HEK293 (cell line): ENCODE measurements around the gene TLCD4.

ENCODE experiments used
- KLF16 ChIP-seq: fragments of 450-650 bp; formaldehyde crosslinking; IDR thresholded peaks from 2 replicates; pipeline ENCODE4 v1.5.1; 2017; ENCODE audit warnings: missing biosample characterization, missing genetic modification characterization
- KLF8 ChIP-seq: fragments of 450-650 bp; formaldehyde crosslinking; IDR thresholded peaks from 2 replicates; pipeline ENCODE4 v1.5.1; 2016; ENCODE audit warnings: missing biosample characterization, missing genetic modification characterization
- MEIS1 ChIP-seq: sonication (generic); formaldehyde crosslinking; IDR thresholded peaks from 2 replicates; pipeline ENCODE4 v1.8.1; 2022; ENCODE audit warnings: missing genetic modification reagents, mild to moderate bottlenecking, borderline replicate concordance
- OSR2 ChIP-seq: fragments of 450-650 bp; formaldehyde crosslinking; IDR thresholded peaks from 2 replicates; pipeline ENCODE4 v1.5.1; 2016; ENCODE audit warnings: missing biosample characterization, missing genetic modification characterization
- ZBTB1 ChIP-seq: fragments of 450-650 bp; formaldehyde crosslinking; IDR thresholded peaks from 2 replicates; pipeline ENCODE4 v1.5.1; 2016; ENCODE audit warnings: missing biosample characterization, missing genetic modification characterization
- ZBTB17 ChIP-seq: fragments of 450-650 bp; formaldehyde crosslinking; IDR thresholded peaks from 2 replicates; pipeline ENCODE4 v1.5.1; 2016; ENCODE audit warnings: missing biosample characterization, missing genetic modification characterization
- ZBTB20 ChIP-seq: fragments of 450-650 bp; formaldehyde crosslinking; IDR thresholded peaks from 2 replicates; pipeline ENCODE4 v1.5.1; 2016; ENCODE audit warnings: missing biosample characterization, missing genetic modification characterization
- ZBTB21 ChIP-seq: fragments of 450-650 bp; formaldehyde crosslinking; IDR thresholded peaks from 2 replicates; pipeline ENCODE4 v1.5.1; 2017; ENCODE audit warnings: missing biosample characterization, missing genetic modification characterization
- ZEB2 ChIP-seq: fragments of 450-650 bp; formaldehyde crosslinking; IDR thresholded peaks from 2 replicates; pipeline ENCODE4 v1.5.1; 2016; ENCODE audit warnings: missing biosample characterization, missing genetic modification characterization
- ZFHX2 ChIP-seq: fragments of 450-650 bp; formaldehyde crosslinking; conservative IDR thresholded peaks from 2 replicates; pipeline ENCODE4 v1.5.1; 2016; ENCODE audit warnings: missing biosample characterization, missing genetic modification characterization
- ZFP41 ChIP-seq: fragments of 450-650 bp; formaldehyde crosslinking; IDR thresholded peaks from 2 replicates; pipeline ENCODE4 v1.5.1; 2016; ENCODE audit warnings: missing biosample characterization, missing genetic modification characterization, borderline replicate concordance
- ZNF114 ChIP-seq: fragments of 450-650 bp; formaldehyde crosslinking; IDR thresholded peaks from 2 replicates; pipeline ENCODE4 v1.5.0; 2017; ENCODE audit warnings: missing biosample characterization, missing genetic modification characterization
- ZNF121 ChIP-seq: fragments of 450-650 bp; formaldehyde crosslinking; IDR thresholded peaks from 2 replicates; pipeline ENCODE4 v1.5.1; 2016; ENCODE audit warnings: missing biosample characterization, missing genetic modification characterization
- ZNF175 ChIP-seq: fragments of 450-650 bp; formaldehyde crosslinking; IDR thresholded peaks from 2 replicates; pipeline ENCODE4 v1.5.1; 2016; ENCODE audit warnings: missing biosample characterization, missing genetic modification characterization
- ZNF202 ChIP-seq: fragments of 450-650 bp; formaldehyde crosslinking; IDR thresholded peaks from 2 replicates; pipeline ENCODE4 v1.5.1; 2016; ENCODE audit warnings: missing biosample characterization, missing genetic modification characterization, borderline replicate concordance
- ZNF248 ChIP-seq: fragments of 450-650 bp; formaldehyde crosslinking; IDR thresholded peaks from 2 replicates; pipeline ENCODE4 v1.5.1; 2017; ENCODE audit warnings: missing biosample characterization, missing genetic modification characterization
- ZNF354C ChIP-seq: fragments of 450-650 bp; formaldehyde crosslinking; IDR thresholded peaks from 2 replicates; pipeline ENCODE4 v1.5.1; 2016; ENCODE audit warnings: missing biosample characterization, missing genetic modification characterization, low read depth, borderline replicate concordance
- ZNF37A ChIP-seq: fragments of 450-650 bp; IDR thresholded peaks from 2 replicates; pipeline ENCODE4 v1.5.1; 2018; ENCODE audit warnings: missing biosample characterization, missing genetic modification characterization
- ZNF423 ChIP-seq: fragments of 450-650 bp; formaldehyde crosslinking; IDR thresholded peaks from 2 replicates; pipeline ENCODE4 v1.5.1; 2016; ENCODE audit warnings: missing biosample characterization, missing genetic modification characterization
- ZNF530 ChIP-seq: fragments of 450-650 bp; formaldehyde crosslinking; IDR thresholded peaks from 2 replicates; pipeline ENCODE4 v1.5.1; 2016; ENCODE audit warnings: low read depth, missing biosample characterization, missing genetic modification characterization
- ZNF561 ChIP-seq: fragments of 450-650 bp; IDR thresholded peaks from 2 replicates; pipeline ENCODE4 v1.5.1; 2018; ENCODE audit warnings: missing biosample characterization, missing genetic modification characterization, borderline replicate concordance
- ZNF610 ChIP-seq: fragments of 450-650 bp; formaldehyde crosslinking; IDR thresholded peaks from 2 replicates; pipeline ENCODE4 v1.5.1; 2016; ENCODE audit warnings: missing biosample characterization, missing genetic modification characterization, borderline replicate concordance
- ZNF623 ChIP-seq: fragments of 450-650 bp; formaldehyde crosslinking; IDR thresholded peaks from 2 replicates; pipeline ENCODE4 v1.5.1; 2016; ENCODE audit warnings: missing biosample characterization, missing genetic modification characterization
- ZNF664 ChIP-seq: fragments of 450-650 bp; formaldehyde crosslinking; IDR thresholded peaks from 2 replicates; pipeline ENCODE4 v1.5.1; 2016; ENCODE audit warnings: missing biosample characterization, missing genetic modification characterization
- ZNF776 ChIP-seq: fragments of 450-650 bp; formaldehyde crosslinking; IDR thresholded peaks from 2 replicates; pipeline ENCODE4 v1.5.0; 2017; ENCODE audit warnings: missing biosample characterization, missing genetic modification characterization, borderline replicate concordance
- ZSCAN30 ChIP-seq: fragments of 450-650 bp; IDR thresholded peaks from 2 replicates; pipeline ENCODE4 v1.5.1; 2018; ENCODE audit warnings: missing biosample characterization, mild to moderate bottlenecking, missing genetic modification characterization, moderate library complexity
- TF ChIP-seq, protein P1 (sequence below): fragments of 450-650 bp; formaldehyde crosslinking; IDR thresholded peaks from 2 replicates; pipeline ENCODE4 v1.5.1; 2016; ENCODE audit warnings: missing biosample characterization, missing genetic modification characterization
- TF ChIP-seq, protein P2 (sequence below): fragments of 450-650 bp; formaldehyde crosslinking; IDR thresholded peaks from 2 replicates; pipeline ENCODE4 v1.5.1; 2016; ENCODE audit warnings: missing biosample characterization, missing genetic modification characterization
- TF ChIP-seq, protein P3 (sequence below): fragments of 450-650 bp; formaldehyde crosslinking; IDR thresholded peaks from 2 replicates; pipeline ENCODE4 v1.5.1; 2016; ENCODE audit warnings: missing biosample characterization, missing genetic modification characterization
- TF ChIP-seq, protein P4 (sequence below): fragments of 450-650 bp; formaldehyde crosslinking; IDR thresholded peaks from 2 replicates; pipeline ENCODE4 v1.5.1; 2017; ENCODE audit warnings: missing biosample characterization, missing genetic modification characterization
- TF ChIP-seq, protein P5 (sequence below): fragments of 450-650 bp; formaldehyde crosslinking; IDR thresholded peaks from 2 replicates; pipeline ENCODE4 v1.5.1; 2016; ENCODE audit warnings: missing biosample characterization, missing genetic modification characterization

The TLCD4 gene

DNA sequence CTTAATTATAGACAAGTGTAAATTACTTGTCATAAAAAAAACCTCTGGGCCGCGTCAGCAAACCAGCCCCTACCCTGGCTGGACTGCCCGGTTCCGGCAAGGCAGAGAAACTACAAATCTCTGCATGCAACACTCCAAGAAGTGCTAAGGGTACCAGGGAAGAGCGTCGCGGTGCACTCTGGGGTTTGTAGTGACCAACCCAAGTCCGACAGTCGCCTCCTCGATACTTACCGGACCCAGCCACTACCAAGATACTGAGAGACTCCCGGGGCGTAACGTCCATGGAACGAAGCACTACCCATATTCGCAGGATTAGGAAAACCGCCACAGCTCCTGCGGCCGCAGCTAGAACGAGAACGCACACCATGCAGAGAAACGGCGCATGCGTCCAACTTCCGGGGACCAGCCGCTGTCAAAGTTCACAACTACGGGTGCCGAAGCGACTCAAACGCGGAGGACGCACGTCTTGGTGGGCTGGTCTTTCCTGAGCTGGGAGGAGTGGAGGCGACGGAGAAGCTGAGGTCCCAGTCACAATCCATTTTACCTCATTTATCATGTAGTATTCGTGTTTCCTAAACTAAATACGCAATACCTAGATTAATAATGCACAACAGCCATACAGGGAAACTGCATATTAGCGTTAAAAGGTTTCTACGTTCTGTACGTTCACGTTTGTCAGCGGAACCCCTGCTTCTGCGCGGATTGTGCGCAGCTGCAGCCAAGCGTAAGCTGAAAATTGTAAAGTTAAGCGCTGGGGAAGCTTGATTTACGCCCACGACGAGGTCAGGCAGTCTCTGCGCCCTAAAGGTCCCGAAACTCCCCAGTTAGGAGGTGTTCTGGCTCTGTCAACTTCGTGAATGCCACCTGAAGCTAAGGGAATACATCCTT, 44.4 kb upstream of the TLCD4 start, which contains the start of gene ALG14 (continued):
- TF ChIP-seq, protein P1, sequence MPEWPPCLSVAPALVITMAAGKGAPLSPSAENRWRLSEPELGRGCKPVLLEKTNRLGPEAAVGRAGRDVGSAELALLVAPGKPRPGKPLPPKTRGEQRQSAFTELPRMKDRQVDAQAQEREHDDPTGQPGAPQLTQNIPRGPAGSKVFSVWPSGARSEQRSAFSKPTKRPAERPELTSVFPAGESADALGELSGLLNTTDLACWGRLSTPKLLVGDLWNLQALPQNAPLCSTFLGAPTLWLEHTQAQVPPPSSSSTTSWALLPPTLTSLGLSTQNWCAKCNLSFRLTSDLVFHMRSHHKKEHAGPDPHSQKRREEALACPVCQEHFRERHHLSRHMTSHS (tag by site-specific recombination), result no peak
- TF ChIP-seq ZNF202 (tag by site-specific recombination) (no peak), OSR2 (tag by site-specific recombination) (no peak), ZNF530 (tag by site-specific recombination) (no peak), KLF16 (tag by site-specific recombination) (peak; percentile 55; the same call in 1 of the 2 replicates), ZNF354C (no peak), ZNF561 (peak; percentile 80), ZFHX2 (tag by site-specific recombination) (peak; percentile 67), ZNF623 (no peak), ZNF175 (tag by site-specific recombination) (no peak), ZNF776 (tag by site-specific recombination) (no peak), ZNF248 (tag by site-specific recombination) (no peak), ZSCAN30 (tag by site-specific recombination) (peak; percentile 26; the same call in 1 of the 2 replicates), KLF8 (tag by site-specific recombination) (peak; percentile 55; the same call in 1 of the 2 replicates), ZFP41 (tag by site-specific recombination) (no peak), ZBTB1 (no peak), ZNF423 (tag by site-specific recombination) (no peak), ZEB2 (tag by site-specific recombination) (peak; percentile 62), MEIS1 (CRISPR knock-in tag) (no peak), ZNF664 (tag by site-specific recombination) (no peak; the same call in 1 of the 2 replicates), ZNF121 (tag by site-specific recombination) (no peak), ZBTB17 (tag by site-specific recombination) (peak; percentile 97), ZBTB20 (peak; percentile 79; the same call in 1 of the 2 replicates), ZNF610 (tag by site-specific recombination) (peak; percentile 82), ZNF37A (tag by site-specific recombination) (no peak), ZNF114 (tag by site-specific recombination) (no peak), ZBTB21 (peak; percentile 51; the same call in 1 of the 2 replicates)
- TF ChIP-seq, protein P2, sequence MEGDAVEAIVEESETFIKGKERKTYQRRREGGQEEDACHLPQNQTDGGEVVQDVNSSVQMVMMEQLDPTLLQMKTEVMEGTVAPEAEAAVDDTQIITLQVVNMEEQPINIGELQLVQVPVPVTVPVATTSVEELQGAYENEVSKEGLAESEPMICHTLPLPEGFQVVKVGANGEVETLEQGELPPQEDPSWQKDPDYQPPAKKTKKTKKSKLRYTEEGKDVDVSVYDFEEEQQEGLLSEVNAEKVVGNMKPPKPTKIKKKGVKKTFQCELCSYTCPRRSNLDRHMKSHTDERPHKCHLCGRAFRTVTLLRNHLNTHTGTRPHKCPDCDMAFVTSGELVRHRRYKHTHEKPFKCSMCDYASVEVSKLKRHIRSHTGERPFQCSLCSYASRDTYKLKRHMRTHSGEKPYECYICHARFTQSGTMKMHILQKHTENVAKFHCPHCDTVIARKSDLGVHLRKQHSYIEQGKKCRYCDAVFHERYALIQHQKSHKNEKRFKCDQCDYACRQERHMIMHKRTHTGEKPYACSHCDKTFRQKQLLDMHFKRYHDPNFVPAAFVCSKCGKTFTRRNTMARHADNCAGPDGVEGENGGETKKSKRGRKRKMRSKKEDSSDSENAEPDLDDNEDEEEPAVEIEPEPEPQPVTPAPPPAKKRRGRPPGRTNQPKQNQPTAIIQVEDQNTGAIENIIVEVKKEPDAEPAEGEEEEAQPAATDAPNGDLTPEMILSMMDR (tag by site-specific recombination), result no peak
- TF ChIP-seq, protein P3, sequence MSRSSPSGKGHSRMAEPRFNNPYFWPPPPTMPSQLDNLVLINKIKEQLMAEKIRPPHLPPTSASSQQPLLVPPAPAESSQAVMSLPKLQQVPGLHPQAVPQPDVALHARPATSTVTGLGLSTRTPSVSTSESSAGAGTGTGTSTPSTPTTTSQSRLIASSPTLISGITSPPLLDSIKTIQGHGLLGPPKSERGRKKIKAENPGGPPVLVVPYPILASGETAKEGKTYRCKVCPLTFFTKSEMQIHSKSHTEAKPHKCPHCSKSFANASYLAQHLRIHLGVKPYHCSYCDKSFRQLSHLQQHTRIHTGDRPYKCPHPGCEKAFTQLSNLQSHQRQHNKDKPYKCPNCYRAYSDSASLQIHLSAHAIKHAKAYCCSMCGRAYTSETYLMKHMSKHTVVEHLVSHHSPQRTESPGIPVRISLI (tag by site-specific recombination), result peak; percentile 51; the same call in 1 of the 2 replicates
- TF ChIP-seq, protein P4, sequence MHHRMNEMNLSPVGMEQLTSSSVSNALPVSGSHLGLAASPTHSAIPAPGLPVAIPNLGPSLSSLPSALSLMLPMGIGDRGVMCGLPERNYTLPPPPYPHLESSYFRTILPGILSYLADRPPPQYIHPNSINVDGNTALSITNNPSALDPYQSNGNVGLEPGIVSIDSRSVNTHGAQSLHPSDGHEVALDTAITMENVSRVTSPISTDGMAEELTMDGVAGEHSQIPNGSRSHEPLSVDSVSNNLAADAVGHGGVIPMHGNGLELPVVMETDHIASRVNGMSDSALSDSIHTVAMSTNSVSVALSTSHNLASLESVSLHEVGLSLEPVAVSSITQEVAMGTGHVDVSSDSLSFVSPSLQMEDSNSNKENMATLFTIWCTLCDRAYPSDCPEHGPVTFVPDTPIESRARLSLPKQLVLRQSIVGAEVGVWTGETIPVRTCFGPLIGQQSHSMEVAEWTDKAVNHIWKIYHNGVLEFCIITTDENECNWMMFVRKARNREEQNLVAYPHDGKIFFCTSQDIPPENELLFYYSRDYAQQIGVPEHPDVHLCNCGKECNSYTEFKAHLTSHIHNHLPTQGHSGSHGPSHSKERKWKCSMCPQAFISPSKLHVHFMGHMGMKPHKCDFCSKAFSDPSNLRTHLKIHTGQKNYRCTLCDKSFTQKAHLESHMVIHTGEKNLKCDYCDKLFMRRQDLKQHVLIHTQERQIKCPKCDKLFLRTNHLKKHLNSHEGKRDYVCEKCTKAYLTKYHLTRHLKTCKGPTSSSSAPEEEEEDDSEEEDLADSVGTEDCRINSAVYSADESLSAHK (tag by site-specific recombination), result no peak
- TF ChIP-seq, protein P5, sequence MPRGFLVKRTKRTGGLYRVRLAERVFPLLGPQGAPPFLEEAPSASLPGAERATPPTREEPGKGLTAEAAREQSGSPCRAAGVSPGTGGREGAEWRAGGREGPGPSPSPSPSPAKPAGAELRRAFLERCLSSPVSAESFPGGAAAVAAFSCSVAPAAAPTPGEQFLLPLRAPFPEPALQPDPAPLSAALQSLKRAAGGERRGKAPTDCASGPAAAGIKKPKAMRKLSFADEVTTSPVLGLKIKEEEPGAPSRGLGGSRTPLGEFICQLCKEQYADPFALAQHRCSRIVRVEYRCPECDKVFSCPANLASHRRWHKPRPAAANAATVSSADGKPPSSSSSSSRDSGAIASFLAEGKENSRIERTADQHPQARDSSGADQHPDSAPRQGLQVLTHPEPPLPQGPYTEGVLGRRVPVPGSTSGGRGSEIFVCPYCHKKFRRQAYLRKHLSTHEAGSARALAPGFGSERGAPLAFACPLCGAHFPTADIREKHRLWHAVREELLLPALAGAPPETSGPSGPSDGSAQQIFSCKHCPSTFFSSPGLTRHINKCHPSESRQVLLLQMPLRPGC, result 0 out of 2 replicates have a peak, but pooled peaks have one; percentile 17
